ENCODE results near the gene LCN15. TPM values are rescaled to one million over a fixed set of nuclear protein-coding genes. Genes with fewer than 3 reads are reported as not detected.

Gene LCN15
- polyA plus RNA-seq, 3 donors, result not detected

GRCh38 chr9:136802321-136802720 is 38.0 kb upstream of the LCN15 start:
- Histone ChIP-seq H3K36me3 (replicated peaks in 1 of 2; ENCODE audit: control insufficient read depth in 1 of 2, insufficient read depth in 2 of 2, low read length in 2 of 2) (no peaks in the 10 kb centered on the region), H2AFZ (ENCODE audit: insufficient read depth, low read depth, low read length, poor library complexity, severe bottlenecking) (no peak overlapping the region), H3K4me3 (replicated peaks in 1 of 3; ENCODE audit: low read depth in 2 of 3, low read length in 3 of 3) (no peak overlapping the region), H3K9me3 (replicated peaks in 1 of 2; ENCODE audit: control insufficient read depth in 1 of 2, insufficient read depth in 1 of 2, low read length in 2 of 2) (no peaks in the 10 kb centered on the region), H3K79me2 (ENCODE audit: insufficient read depth, low read length) (no peaks in the 10 kb centered on the region), H3K27me3 (ENCODE audit: control insufficient read depth in 2 of 2, insufficient read depth in 2 of 2, low read length in 2 of 2) (peaks cover 34 to 48% of the 10 kb centered on the region in 2 donors), H3K27ac (ENCODE audit: low read depth in 1 of 2, low read length in 2 of 2) (no peak overlapping the region), H3K4me2 (replicated peaks; ENCODE audit: extremely low read depth, low read length, poor library complexity, severe bottlenecking) (no peak overlapping the region), H4K20me1 (ENCODE audit: insufficient read depth, low read length) (peaks cover 7% of the 10 kb centered on the region), H3K4me1 (ENCODE audit: control insufficient read depth in 1 of 2, insufficient read depth in 2 of 2, low read length in 2 of 2) (peaks cover 23 to 33% of the 10 kb centered on the region in 2 donors), H3K9ac (ENCODE audit: insufficient read depth, low read length, poor library complexity, severe bottlenecking) (no peak overlapping the region)
- no peak for DNase-seq
- Mint-ChIP-seq H3K4me3 (peak overlapping the region in 1 of 2 donors; percentile 86), H3K36me3 (peaks cover 13 to 17% of the 10 kb centered on the region in 2 donors), H3K27ac (no peak overlapping the region), H3K4me1 (peaks cover 28% of the 10 kb centered on the region), H3K9me3 (peaks cover 0 to 16% (median 2%) of the 10 kb centered on the region in 7 donors), H3K27me3 (ENCODE audit: low read depth in 3 of 3) (peaks cover 48 to 60% (median 51%) of the 10 kb centered on the region in 3 donors)
- intact Hi-C loops (cut with micrococcal nuclease), result loop anchor here in 1 of 2 donors (10.0 kb wide), 1 partner anchor 142 kb away; the partner anchor contains the start of genes C8G and FBXW5
- TF ChIP-seq CTCF (IDR thresholded peaks at IDR 0.05), result no peak
- 94% methylated on average over 4 of the region's 6 CpGs for WGBS (ENCODE audit: insufficient coverage)

DNA sequence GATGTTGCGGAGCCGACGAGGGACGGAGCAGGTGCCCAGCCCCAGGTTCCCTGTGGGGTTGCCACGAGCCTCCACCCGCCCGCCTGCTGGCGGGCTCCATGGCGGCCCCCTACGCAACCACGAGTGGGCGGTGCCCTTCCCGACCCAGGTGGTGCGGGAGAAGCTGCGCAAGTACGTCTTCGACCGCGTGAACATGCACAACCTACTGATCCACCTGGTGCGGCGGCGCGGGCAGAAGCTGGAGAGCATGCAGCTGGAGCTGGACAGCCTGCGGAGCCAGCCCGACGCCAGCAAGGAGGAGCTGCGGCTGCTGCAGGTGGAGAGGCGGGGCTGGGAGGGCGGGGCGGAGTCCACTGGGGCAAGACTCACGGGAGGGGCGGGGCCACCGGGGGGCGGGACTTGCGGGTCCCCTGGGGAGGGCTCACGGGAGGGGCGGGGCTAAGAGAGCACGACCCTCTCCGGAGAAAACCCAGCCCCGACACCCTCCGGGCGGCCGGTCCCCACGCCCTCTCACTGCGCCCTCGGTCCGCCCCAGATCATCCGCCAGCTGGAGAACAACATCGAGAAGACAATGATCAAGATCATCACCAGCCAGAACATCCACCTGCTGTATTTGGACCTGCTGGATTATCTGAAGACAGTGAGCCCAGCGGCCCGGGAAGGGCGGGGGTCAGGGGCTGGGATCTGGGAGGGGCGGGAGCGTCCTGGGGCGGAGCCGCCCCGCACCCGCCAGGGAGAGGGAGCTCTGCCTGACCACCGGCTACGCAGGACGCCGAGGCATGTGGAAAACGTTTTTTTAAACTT is 35.7 kb upstream of the LCN15 start:
- Histone ChIP-seq H3K36me3 (replicated peaks in 1 of 2; ENCODE audit: control insufficient read depth in 1 of 2, insufficient read depth in 2 of 2, low read length in 2 of 2) (no peaks in the 10 kb centered on the region), H3K4me3 (replicated peaks in 1 of 3; ENCODE audit: low read depth in 2 of 3, low read length in 3 of 3) (peak overlapping the region; percentile 5 to 70 (median 33)), H4K20me1 (ENCODE audit: insufficient read depth, low read length) (peaks cover 7% of the 10 kb centered on the region), H3K79me2 (ENCODE audit: insufficient read depth, low read length) (no peaks in the 10 kb centered on the region), H3K27me3 (ENCODE audit: control insufficient read depth in 2 of 2, insufficient read depth in 2 of 2, low read length in 2 of 2) (peaks cover 34 to 66% of the 10 kb centered on the region in 2 donors), H3K4me2 (replicated peaks; ENCODE audit: extremely low read depth, low read length, poor library complexity, severe bottlenecking) (peak overlapping the region; percentile 79), H3K27ac (ENCODE audit: low read depth in 1 of 2, low read length in 2 of 2) (no peak overlapping the region), H2AFZ (ENCODE audit: insufficient read depth, low read depth, low read length, poor library complexity, severe bottlenecking) (no peak overlapping the region), H3K9ac (ENCODE audit: insufficient read depth, low read length, poor library complexity, severe bottlenecking) (no peak overlapping the region), H3K4me1 (ENCODE audit: control insufficient read depth in 1 of 2, insufficient read depth in 2 of 2, low read length in 2 of 2) (peaks cover 18 to 26% of the 10 kb centered on the region in 2 donors), H3K9me3 (replicated peaks in 1 of 2; ENCODE audit: control insufficient read depth in 1 of 2, insufficient read depth in 1 of 2, low read length in 2 of 2) (no peaks in the 10 kb centered on the region)
- peak; percentile 19 to 37 (median 32) for DNase-seq
- no peak overlapping the region for H3K27ac Mint-ChIP-seq
- H3K9me3 Mint-ChIP-seq, result peaks cover 0 to 18% (median 3%) of the 10 kb centered on the region in 7 donors
- TF ChIP-seq CTCF (IDR thresholded peaks at IDR 0.05), result no peak
- peaks cover 22% of the 10 kb centered on the region for H3K4me1 Mint-ChIP-seq
- H3K36me3 Mint-ChIP-seq, result peaks cover 8 to 10% of the 10 kb centered on the region in 2 donors
- intact Hi-C loops (cut with micrococcal nuclease), result loop anchor here in 1 of 2 donors (10.0 kb wide), 1 partner anchor 145 kb away; the partner anchor contains the start of genes C8G and FBXW5
- H3K4me3 Mint-ChIP-seq, result peak overlapping the region; percentile 61 to 86
- peaks cover 66 to 82% (median 72%) of the 10 kb centered on the region in 3 donors for H3K27me3 Mint-ChIP-seq (ENCODE audit: low read depth in 3 of 3)
- 0% methylated on average over 53 of the region's 63 CpGs for WGBS (ENCODE audit: insufficient coverage)
